HG02678 (cell line): ENCODE measurements around the gene MTMR1.

ENCODE experiments used
- ATAC-seq: cut with Tn5 transposase; IDR thresholded peaks from one replicate; pipeline ENCODE4 v1.9.1; 2021; ENCODE audit warnings: mild to moderate bottlenecking, moderate library complexity; ENCODE audit not compliant: unreplicated experiment

MTMR1 gene

GRCh38 chrX:150762258-150763165 is 69.3 kb downstream of the MTMR1 start:
- no peak for ATAC-seq

- no peak for ATAC-seq
Measured at GRCh38 chrX:150763303-150763797, 70.2 kb downstream of the MTMR1 start.

- ATAC-seq: no peak
Measured at GRCh38 chrX:150763810-150764209, 70.6 kb downstream of the MTMR1 start.

DNA sequence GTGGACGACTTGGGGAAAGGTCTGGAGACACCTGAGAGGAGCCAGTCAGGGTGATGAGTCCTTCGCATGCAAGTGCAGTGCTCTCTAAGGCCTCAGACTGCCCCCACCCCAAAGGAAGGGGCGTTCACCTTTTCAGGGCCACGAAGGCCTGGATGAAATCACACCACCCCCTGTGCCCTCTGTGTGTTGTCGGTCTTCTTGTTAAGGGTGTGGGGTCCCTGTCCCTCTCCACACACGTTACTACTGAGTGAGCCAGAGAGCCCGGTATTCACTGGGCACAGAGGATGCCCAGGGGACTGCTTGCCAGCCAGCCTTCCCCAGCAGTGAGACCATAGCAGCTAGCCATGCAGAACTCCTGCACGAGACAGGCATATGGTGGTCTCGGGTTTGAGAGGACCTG is 72.0 kb downstream of the MTMR1 start:
- ATAC-seq: no peak

DNA sequence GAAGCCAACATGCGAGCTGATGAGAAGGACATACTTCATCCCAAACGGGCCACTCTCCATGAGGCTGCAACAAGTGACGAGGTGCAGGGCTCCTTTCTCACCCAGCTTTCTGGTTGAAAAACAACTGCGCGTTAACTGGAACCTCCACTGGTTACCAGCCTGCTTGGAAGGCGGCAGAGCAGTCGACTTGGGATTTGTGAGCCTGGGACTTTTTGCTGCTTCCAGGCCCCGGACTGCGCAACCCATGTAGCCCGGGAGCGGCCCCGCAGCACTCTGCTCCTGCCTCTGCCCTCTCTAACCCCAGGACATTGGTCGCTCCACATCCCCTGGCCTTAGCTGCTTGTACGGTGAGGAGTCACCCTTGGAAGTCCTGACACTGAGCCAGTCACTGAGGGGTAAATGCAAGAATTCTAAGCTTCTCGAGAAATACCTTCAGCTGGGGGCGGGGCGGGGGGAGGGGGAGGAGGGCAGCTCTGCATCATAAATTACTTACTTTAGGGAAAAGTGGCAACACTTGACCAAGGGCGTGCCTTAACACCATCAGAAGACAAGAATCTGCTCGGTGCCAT is 72.7 kb downstream of the MTMR1 start:
- no peak for ATAC-seq

DNA sequence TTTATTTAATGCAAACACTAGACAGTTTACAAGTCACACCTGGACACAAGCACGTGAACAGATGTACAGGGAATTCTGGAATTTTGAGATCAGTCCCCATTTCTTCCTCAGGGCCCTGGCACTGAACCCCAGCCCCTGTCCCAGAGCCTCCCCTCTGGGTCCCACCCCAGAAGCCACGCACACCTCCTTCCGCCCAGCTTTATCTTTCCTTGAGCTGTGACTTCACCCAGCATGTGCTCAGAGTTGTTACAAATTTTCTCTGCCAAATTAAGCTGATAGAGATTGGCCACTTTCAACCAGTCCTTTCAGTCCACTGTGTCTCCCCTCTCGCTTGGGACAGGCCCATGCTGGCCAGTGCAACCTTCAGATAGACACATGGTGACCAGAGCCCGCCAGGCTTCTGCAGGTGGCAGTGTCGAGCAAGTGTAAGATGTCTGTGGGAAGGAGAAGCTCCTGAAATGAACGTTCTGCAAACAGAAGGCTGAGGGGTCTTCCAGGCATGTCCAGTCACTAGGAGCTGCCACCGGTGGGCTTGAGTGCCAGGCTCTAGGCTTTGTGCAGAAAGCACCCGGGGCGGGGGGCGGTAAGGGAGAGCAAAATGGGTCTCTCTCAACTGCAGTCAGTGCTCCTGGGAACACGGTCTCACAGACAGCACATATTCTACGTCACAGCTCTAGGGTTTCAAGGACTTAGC is 73.3 kb downstream of the MTMR1 start:
- ATAC-seq: no peak

GRCh38 chrX:150767045-150767395 is 73.8 kb downstream of the MTMR1 start:
- ATAC-seq: no peak

- ATAC-seq: no peak
Measured at GRCh38 chrX:150767475-150768131, 74.4 kb downstream of the MTMR1 start.

DNA sequence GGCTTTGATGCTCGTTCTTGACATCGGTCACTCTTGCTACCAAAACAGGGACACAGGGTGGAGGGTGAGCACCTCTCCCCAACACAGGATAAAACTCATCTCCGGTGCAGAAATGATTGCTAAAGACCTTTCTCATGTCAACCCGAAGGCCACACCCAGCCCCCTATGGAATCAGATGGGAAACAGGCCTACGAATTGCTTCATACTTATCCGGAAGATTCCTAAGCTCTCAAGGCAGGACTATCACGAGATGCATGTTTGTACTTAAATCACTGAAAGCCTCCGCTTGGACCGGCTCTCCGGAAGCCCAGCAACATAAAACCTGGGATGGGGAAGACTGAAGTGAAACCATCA is 74.9 kb downstream of the MTMR1 start:
- ATAC-seq: no peak

DNA sequence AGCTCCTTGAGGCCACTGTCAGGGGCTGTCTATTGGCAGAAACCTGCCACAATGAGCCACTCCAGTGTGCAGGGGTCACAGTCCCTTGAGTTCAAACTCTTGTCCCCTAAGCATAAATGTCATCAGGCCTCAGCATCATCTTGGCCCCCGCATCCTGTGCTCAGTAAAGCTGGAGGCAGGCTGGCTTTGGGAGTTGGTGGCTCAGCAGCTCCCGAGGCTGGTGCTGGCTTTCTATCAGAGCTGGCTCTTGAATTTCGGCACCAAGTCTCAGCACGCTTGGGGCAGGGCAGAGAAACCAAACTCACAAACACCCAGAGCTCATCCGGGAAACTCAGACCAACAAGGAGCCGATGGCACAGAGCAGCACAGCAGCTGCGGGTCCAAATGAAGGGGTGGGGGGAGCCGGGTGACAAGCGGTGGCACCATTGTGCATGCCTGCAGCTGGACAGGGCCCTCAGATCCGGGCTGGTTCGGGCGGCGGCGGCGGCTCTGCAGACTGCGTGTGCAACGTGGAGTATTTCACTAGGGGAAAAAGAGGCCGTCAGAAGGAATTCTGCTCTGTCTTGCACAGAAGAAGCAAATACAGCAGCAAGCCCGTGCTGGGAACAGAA is 75.5 kb downstream of the MTMR1 start:
- no peak for ATAC-seq

- ATAC-seq: no peak
Measured at GRCh38 chrX:150769408-150769807, 76.2 kb downstream of the MTMR1 start.

- no peak for ATAC-seq
Measured at GRCh38 chrX:150770623-150771022, 77.4 kb downstream of the MTMR1 start.

DNA sequence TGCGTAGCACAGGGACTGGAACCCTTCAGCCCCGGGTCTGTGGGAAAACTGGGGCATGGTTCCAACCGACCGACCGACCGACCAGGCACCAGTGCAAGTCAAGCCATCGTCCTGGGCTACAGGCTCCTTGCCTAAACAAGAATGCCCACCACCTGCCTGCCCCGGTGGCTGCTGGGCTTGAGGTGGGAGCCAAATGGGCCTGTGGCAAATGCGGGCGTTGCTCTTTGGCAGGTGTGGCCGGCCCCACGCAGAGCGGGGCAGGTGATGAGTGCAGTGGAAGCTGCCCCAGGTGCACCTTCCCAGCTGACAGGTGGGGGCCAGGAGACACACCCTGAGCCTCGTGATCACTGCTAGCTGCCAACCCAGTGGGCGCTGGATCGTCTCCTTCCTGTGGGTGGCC is 77.9 kb downstream of the MTMR1 start:
- ATAC-seq: no peak

GRCh38 chrX:150772150-150772970 is 79.2 kb downstream of the MTMR1 start:
- ATAC-seq: peak; percentile 93

DNA sequence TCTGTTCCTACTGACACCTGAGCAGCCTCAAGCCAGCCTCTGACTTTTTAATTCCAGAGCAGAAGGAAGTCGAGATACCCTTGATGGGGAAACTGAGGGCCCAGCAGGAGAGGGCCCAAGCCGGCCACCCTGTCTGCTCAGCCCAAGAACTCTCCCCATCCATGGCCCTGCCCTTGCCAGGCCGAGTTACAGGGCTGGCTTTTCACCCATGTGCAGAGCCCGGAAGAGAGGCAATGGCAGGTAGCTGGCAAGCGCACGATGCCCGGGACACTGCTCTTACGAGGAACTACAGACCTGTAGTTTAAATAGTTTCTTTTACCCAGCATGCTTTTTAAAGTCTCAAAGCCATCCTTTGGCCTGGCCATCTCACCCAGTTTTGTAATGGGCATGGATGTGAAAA is 79.9 kb downstream of the MTMR1 start:
- no peak for ATAC-seq

DNA sequence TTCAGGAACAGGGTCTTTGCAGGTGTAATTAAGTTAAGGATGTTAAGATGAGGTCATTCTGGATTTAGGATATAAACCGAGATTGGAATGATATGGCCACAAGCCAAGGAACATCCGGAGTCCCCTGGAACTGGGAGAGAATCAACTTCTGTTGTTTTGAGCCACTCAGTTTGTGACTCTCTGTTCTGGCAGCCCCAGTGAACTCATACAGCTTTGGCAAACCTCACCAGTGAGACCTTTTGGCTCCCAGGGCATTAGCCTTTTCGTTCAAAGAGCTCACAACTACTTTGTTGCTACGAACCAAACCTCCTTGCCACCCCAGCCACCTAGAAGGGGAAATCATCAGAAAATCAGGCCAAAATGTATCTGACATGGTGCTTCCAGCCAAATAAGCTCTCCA is 80.4 kb downstream of the MTMR1 start:
- ATAC-seq: no peak

- ATAC-seq: no peak
Measured at GRCh38 chrX:150774798-150775568, 81.8 kb downstream of the MTMR1 start.

GRCh38 chrX:150775569-150776350 is 82.6 kb downstream of the MTMR1 start:
- no peak for ATAC-seq
